HG03097 (cell line): ENCODE measurements around the gene TUBB8.
"Not testable (repeated sequence)": the region's sequence is repeated elsewhere in the genome, so short reads cannot be mapped to it uniquely, and the experiment has no call there.

Experiments
- ATAC-seq: cut with Tn5 transposase; IDR thresholded peaks from one replicate; pipeline ENCODE4 v1.9.1; 2021; ENCODE audit not compliant: unreplicated experiment, low FRiP score

The TUBB8 gene

GRCh38 chr10:49926-50325 is 830 bp upstream of the TUBB8 start:
- not testable (repeated sequence) for ATAC-seq

DNA sequence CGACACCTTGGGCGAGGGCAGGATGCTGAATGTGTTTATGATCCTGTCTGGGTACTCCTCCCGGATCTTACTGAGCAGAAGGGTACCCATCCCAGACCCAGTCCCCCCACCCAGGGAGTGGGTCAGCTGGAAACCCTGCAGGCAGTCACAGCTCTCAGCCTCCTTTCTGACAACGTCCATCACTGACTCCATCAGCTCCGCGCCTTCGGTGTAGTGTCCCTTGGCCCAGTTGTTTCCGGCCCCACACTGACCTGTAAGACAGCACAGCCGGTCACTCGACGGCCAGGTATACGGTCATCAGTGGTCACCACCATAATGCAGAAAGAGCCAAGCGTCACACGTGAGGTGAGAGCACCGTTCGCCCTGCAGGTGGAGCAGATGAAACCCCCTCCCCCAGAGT is 1.2 kb downstream of the TUBB8 start:
- ATAC-seq: not testable (repeated sequence)

- not testable (repeated sequence) for ATAC-seq
Measured at GRCh38 chr10:13315-13635, 35.8 kb downstream of the TUBB8 start.

GRCh38 chr10:12444-13314 is 36.4 kb downstream of the TUBB8 start:
- not testable (repeated sequence) for ATAC-seq

- ATAC-seq: not testable (repeated sequence)
Measured at GRCh38 chr10:11260-11659, 37.8 kb downstream of the TUBB8 start.

DNA sequence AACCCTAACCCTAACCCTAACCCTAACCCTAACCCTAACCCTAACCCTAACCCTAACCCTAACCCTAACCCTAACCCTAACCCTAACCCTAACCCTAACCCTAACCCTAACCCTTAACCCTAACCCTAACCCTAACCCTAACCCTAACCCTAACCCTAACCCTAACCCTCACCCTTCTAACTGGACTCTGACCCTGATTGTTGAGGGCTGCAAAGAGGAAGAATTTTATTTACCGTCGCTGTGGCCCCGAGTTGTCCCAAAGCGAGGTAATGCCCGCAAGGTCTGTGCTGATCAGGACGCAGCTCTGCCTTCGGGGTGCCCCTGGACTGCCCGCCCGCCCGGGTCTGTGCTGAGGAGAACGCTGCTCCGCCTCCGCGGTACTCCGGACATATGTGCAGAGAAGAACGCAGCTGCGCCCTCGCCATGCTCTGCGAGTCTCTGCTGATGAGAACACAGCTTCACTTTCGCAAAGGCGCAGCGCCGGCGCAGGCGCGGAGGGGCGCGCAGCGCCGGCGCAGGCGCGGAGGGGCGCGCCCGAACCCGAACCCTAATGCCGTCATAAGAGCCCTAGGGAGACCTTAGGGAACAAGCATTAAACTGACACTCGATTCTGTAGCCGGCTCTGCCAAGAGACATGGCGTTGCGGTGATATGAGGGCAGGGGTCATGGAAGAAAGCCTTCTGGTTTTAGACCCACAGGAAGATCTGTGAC is 38.7 kb downstream of the TUBB8 start:
- not testable (repeated sequence) for ATAC-seq
